Esophagus squamous epithelium (tissue), 4 donors: ENCODE measurements around the gene FBP1.

Source experiments
- CTCF ChIP-seq, 6 experiments: fragments of 450-650 bp in 4 of 6; fragments of 200-600 bp in 2 of 6; sonication (generic) in 2 of 6; IDR thresholded peaks; one replicate each; pipeline ENCODE4 v1.5.1; 2016 to 2019; ENCODE audit warnings: antibody characterized with exemption in 6 of 6, mild to moderate bottlenecking in 4 of 6, moderate library complexity in 4 of 6
- POLR2A ChIP-seq, 4 donors: fragments of 450-650 bp; IDR thresholded peaks; one replicate each; pipeline ENCODE4 v1.6.1; 2017; ENCODE audit warnings: antibody characterized with exemption in 4 of 4, mild to moderate bottlenecking in 4 of 4, moderate library complexity in 3 of 4

- TF ChIP-seq CTCF (IDR thresholded peaks at IDR 0.05) (no peak), POLR2A (IDR thresholded peaks at IDR 0.05) (no peak)
Measured at GRCh38 chr9:94663140-94663539, 23.8 kb upstream of the FBP1 start.
